AG04449 (cell line): Measurements from ENCODE around the gene RAB25.

ENCODE experiments used
- CTCF ChIA-PET: fragments of 350-600 bp; formaldehyde crosslinking; extraction: SDS; loops from one replicate; lab custom pipeline; 2021; ENCODE audit warnings: antibody characterized with exemption; lab: Yijun Ruan, JAX
- POLR2A ChIA-PET: fragments of 400-600, 350-600 bp; formaldehyde crosslinking; extraction: SDS; loops from one replicate; lab custom pipeline; 2020; ENCODE audit warnings: antibody characterized with exemption, inconsistent platforms; lab: Yijun Ruan, JAX
- DNase-seq: peaks from one replicate; pipeline ENCODE4 v3.0.0-alpha.2; 2010; ENCODE audit warnings: low read depth, low spot score
- H3K4me3 ChIP-seq: 2 replicates; pipeline ENCODE4 v1.5.1; 2011; ENCODE audit warnings: low read depth, mild to moderate bottlenecking, control low read depth, low read length
- TF ChIP-seq, protein P1 (sequence below): IDR thresholded peaks from one replicate; pipeline ENCODE4 v1.5.1; 2011; ENCODE audit warnings: mild to moderate bottlenecking, moderate library complexity, low read length, control low read depth, inconsistent platforms; ENCODE audit not compliant: insufficient read depth; ENCODE audit errors: missing control alignments

Gene RAB25

DNA sequence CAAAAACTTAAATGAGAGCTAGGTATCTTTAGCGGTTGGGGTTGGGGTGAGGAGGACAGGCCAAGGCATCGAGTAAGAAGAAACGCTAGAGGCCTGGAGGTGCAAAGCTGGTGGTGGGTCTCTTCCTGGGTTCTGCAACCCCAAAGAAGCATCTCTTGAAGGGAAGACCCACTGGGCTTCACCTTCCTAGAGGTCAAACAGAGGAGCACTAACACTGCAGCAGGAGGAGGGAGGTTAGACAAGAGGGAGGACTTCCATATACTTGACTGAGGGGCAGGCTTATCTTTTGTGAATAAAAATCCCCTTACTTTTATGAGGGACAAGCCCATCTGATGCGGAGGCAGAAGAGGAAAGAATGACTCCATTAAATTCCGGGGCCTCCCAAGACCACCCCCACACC lies 18.8 kb downstream of the RAB25 start:
- POLR2A ChIA-PET: interaction anchor here (0.6 kb wide), 1 partner anchor 17 kb away, joined by 3 read pairs; no protein-coding TSS in a partner anchor
- CTCF ChIA-PET: interaction anchor here (0.9 to 3.4 kb wide), 3 partner anchors 13 to 49 kb away, joined by 3 to 17 read pairs (median 6); no protein-coding TSS in a partner anchor
- TF ChIP-seq, protein P1, sequence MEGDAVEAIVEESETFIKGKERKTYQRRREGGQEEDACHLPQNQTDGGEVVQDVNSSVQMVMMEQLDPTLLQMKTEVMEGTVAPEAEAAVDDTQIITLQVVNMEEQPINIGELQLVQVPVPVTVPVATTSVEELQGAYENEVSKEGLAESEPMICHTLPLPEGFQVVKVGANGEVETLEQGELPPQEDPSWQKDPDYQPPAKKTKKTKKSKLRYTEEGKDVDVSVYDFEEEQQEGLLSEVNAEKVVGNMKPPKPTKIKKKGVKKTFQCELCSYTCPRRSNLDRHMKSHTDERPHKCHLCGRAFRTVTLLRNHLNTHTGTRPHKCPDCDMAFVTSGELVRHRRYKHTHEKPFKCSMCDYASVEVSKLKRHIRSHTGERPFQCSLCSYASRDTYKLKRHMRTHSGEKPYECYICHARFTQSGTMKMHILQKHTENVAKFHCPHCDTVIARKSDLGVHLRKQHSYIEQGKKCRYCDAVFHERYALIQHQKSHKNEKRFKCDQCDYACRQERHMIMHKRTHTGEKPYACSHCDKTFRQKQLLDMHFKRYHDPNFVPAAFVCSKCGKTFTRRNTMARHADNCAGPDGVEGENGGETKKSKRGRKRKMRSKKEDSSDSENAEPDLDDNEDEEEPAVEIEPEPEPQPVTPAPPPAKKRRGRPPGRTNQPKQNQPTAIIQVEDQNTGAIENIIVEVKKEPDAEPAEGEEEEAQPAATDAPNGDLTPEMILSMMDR: no peak
- no peak for DNase-seq
- H3K4me3 ChIP-seq: peak overlapping the region; percentile 80

DNA sequence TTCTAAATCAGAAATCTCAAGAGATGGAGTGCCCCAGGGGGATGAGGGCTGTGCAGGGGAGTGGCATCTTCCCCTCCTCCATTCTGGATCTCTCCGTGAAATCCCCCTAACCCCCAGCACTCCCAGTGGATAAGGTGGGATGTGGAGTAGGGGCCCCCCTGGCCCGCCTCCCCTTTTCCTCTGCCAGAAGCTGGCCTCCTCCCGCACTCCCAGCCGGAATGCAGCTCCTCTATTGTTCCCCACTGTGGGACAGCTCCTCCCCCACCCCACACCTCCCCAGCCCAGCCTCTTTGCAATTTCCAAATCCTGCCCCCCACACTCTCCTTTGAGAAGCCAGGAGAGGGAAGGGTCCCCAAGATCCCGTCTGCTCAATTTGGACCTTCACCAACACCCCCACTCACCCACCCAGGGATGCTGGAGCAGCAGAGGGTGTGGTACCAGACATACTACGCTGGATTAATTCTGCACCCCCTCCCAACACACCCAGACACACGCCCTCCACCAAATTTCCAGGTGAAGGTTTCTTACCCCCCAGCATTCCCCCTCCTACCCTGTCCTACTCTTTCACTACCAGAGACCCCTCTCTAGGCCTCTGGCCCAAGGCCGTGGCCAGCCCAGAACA lies 19.4 kb downstream of the RAB25 start:
- no peak for DNase-seq
- peak overlapping the region; percentile 80 for H3K4me3 ChIP-seq
- TF ChIP-seq, protein P1: no peak
- ChIA-PET CTCF (interaction anchor here (1.4 to 3.4 kb wide), 2 partner anchors 13 to 16 kb away, joined by 6 to 17 read pairs; no protein-coding TSS in a partner anchor), POLR2A (interaction anchor here (0.6 kb wide), 1 partner anchor 17 kb away, joined by 3 read pairs; no protein-coding TSS in a partner anchor)

DNA sequence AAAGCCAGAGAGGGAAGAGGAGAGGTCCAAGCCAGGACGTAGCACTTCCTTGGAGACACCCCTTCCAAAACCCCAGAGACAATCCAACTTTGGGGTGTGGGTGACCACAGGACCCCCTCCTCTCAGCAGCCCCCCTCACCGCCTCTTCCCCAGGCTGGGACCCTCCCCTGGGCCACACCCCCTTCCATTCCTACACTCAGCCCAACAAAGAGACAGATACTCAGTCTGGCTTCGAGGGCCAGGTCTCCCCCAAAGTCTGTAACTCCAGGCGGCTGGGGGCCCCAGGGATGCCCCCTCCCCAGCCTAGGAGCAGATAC lies 19.9 kb downstream of the RAB25 start:
- POLR2A ChIA-PET: no interaction called here

DNA sequence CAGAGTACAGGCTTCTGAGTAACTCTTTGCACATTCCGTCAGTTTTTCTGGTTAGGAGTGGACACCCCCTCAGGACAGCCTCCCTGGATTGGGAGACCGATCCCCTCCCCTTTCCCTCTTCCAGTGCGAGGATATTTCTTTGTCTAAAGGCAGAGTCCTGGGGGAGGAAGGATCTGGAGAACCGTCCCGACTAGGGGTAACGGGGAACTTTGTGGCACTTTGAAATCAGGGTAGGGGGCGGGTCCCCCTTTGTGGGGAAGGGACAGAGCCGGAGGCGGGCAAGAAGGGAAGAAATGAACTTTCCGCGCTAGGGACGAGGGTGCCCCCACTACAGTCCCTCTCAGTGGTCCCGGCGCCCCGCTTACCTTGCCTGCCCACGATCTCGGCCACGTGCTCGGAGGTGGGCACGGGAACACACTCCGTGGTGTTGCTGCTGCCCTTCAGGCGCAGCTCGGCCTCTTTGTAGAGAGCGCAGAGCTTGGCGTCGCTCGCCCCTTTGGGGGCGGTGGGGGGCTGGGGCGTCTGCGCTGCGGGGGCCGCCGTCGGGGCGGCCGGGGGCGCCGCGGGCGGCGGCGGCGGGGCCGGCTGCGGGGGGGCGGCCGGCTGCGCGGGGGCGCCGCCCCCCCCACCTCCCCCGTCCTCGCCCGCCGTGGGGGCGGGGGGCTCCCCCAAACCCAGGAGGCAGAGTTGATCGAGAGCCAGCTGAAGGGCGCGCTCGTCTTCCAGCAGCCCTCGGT lies 20.4 kb downstream of the RAB25 start:
- POLR2A ChIA-PET: no interaction called here
- CTCF ChIA-PET: interaction anchor here (8.1 to 29.5 kb wide), 2 partner anchors 15 to 52 kb away, joined by 63 to 1837 read pairs; partner anchors contain the start of genes LMNA and SEMA4A
- TF ChIP-seq, protein P1: no peak
- no peak for DNase-seq
- peak overlapping the region; percentile 80 for H3K4me3 ChIP-seq

More for the DNA sequence above, 19.9 kb downstream of the RAB25 start:
- CTCF ChIA-PET: interaction anchor here (1.4 to 29.5 kb wide), 4 partner anchors 14 to 53 kb away, joined by 6 to 1837 read pairs (median 40); partner anchors contain the start of genes LMNA and SEMA4A
- TF ChIP-seq, protein P1: no peak
- no peak for DNase-seq
- H3K4me3 ChIP-seq: peak overlapping the region; percentile 80

DNA sequence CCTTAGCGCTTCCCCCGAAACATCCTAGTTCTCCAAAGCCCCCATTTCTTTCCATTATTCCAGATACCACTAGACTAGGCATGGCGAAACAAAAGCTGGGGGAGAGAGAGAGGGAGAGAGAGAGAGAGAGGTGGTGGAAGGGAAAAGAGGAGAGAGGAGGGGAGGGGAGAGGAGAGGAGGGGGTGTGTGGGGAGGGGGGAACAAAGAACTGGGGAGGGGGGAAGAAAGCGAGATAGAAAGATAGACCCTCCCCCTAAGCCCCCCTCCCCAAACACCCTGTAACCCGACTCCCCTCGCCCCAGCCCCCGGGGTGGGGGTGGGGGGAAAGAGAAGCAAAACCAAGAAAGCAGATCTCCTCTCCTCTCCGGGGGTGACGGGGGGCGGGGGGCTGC lies 21.0 kb downstream of the RAB25 start:
- H3K4me3 ChIP-seq: peak overlapping the region; percentile 80
- DNase-seq: no peak
- ChIA-PET POLR2A (interaction anchor here (0.9 kb wide), 1 partner anchor 21 kb away, joined by 3 read pairs; no protein-coding TSS in a partner anchor), CTCF (interaction anchor here (0.7 to 29.5 kb wide), 5 partner anchors 11 to 143 kb away, joined by 3 to 1837 read pairs (median 7); partner anchors contain the start of genes LMNA and SEMA4A)
- TF ChIP-seq, protein P1: no peak
